DMS153 treated with DMSO at 0.1 percent for 48 hours (cell line): ENCODE results near the gene UQCRC1.

Experiments used
- DNase-seq: peaks from one replicate; lab custom pipeline; 2025; ENCODE audit not compliant: unreplicated experiment; lab: John Stamatoyannopoulos, UW

The UQCRC1 gene

GRCh38 chr3:48573973-48574585, 35.4 kb downstream of the UQCRC1 start:
- DNase-seq, result no peak

GRCh38 chr3:48572517-48572916, 36.9 kb downstream of the UQCRC1 start:
- DNase-seq, result no peak

GRCh38 chr3:48571938-48572337, 37.5 kb downstream of the UQCRC1 start:
- no peak for DNase-seq

- no peak for DNase-seq
These were observed 39.5 kb downstream of the UQCRC1 start for GRCh38 chr3:48569808-48570450.

- no peak for DNase-seq
These were observed 40.0 kb downstream of the UQCRC1 start for GRCh38 chr3:48569400-48569799.

- no peak for DNase-seq
These were observed 41.0 kb downstream of the UQCRC1 start for GRCh38 chr3:48568476-48568875.

GRCh38 chr3:48567500-48567899, 41.9 kb downstream of the UQCRC1 start:
- DNase-seq, result no peak

- DNase-seq, result no peak
These were observed 42.4 kb downstream of the UQCRC1 start for GRCh38 chr3:48567090-48567489.

GRCh38 chr3:48566401-48566760, 43.1 kb downstream of the UQCRC1 start:
- DNase-seq, result no peak

- DNase-seq, result no peak
These were observed 43.6 kb downstream of the UQCRC1 start for GRCh38 chr3:48565591-48566400.

- DNase-seq, result no peak
These were observed 44.3 kb downstream of the UQCRC1 start for GRCh38 chr3:48565186-48565585.

- DNase-seq, result no peak
These were observed 44.8 kb downstream of the UQCRC1 start for GRCh38 chr3:48564667-48565066.

- no peak for DNase-seq
These were observed 45.4 kb downstream of the UQCRC1 start for GRCh38 chr3:48564022-48564421.

GRCh38 chr3:48563382-48563918, 46.0 kb downstream of the UQCRC1 start, which contains the start of gene UCN2:
TSS of gene UCN2 (minus strand) at chr3:48563781. CDS start at chr3:48563124, 657 bp downstream.
- no peak for DNase-seq

GRCh38 chr3:48562367-48563095, 46.9 kb downstream of the UQCRC1 start:
- DNase-seq, result no peak

GRCh38 chr3:48561045-48561736, 48.3 kb downstream of the UQCRC1 start:
- DNase-seq, result no peak

GRCh38 chr3:48560648-48561018, 48.8 kb downstream of the UQCRC1 start:
- no peak for DNase-seq

- DNase-seq, result no peak
These were observed 50.8 kb downstream of the UQCRC1 start for GRCh38 chr3:48558493-48559134.

GRCh38 chr3:48556796-48557626, 52.4 kb downstream of the UQCRC1 start, which contains the start of gene PFKFB4:
TSS of gene PFKFB4 (minus strand) at chr3:48556803. CDS start at chr3:48556777, 26 bp downstream.
- peak; percentile 84 for DNase-seq
